Trophoblast cell (in vitro differentiated cells and primary cell): ENCODE data around the gene ZNF765. TPM values are rescaled to one million over a fixed set of nuclear protein-coding genes. Genes with fewer than 3 reads are reported as not detected.
A peak's percentile ranks its signal among the peaks of the same experiment; 100 is the strongest.
"Not testable (repeated sequence)": the region's sequence is repeated elsewhere in the genome, so short reads cannot be mapped to it uniquely, and the experiment has no call there.

Experiments
- DNase-seq, 2 donors: peaks; one replicate each; pipeline ENCODE4 v3.0.0-alpha.2; 2016
- H2AFZ ChIP-seq: 2 replicates; pipeline ENCODE4 v1.6.1; 2013; ENCODE audit warnings: low read length, moderate library complexity, mild to moderate bottlenecking; ENCODE audit not compliant: insufficient read depth, poor library complexity
- H2AK5ac ChIP-seq: 2 replicates; pipeline ENCODE4 v1.6.1; 2013; ENCODE audit warnings: mild to moderate bottlenecking, low read length
- H2BK120ac ChIP-seq: 2 replicates; pipeline ENCODE4 v1.6.1; 2013; ENCODE audit warnings: low read length, mild to moderate bottlenecking, moderate library complexity; ENCODE audit not compliant: insufficient read depth, poor library complexity
- H2BK12ac ChIP-seq: 2 replicates; pipeline ENCODE4 v1.6.1; 2013; ENCODE audit warnings: mild to moderate bottlenecking, low read length, moderate library complexity
- H2BK5ac ChIP-seq: 2 replicates; pipeline ENCODE4 v1.6.1; 2013; ENCODE audit warnings: low read length, low read depth, moderate library complexity, mild to moderate bottlenecking; ENCODE audit not compliant: poor library complexity
- H3K14ac ChIP-seq: 2 replicates; pipeline ENCODE4 v1.6.1; 2013; ENCODE audit warnings: mild to moderate bottlenecking, low read length
- H3K18ac ChIP-seq: 2 replicates; pipeline ENCODE4 v1.6.1; 2013; ENCODE audit warnings: mild to moderate bottlenecking, low read length
- H3K23ac ChIP-seq: 2 replicates; pipeline ENCODE4 v1.6.1; 2013; ENCODE audit warnings: low read length
- H3K27ac ChIP-seq: 2 replicates; pipeline ENCODE4 v1.5.1; 2013; ENCODE audit warnings: low read depth, mild to moderate bottlenecking, inconsistent platforms, low read length, moderate library complexity
- H3K27me3 ChIP-seq: 2 replicates; pipeline ENCODE4 v1.6.1; 2013; ENCODE audit warnings: inconsistent platforms, mild to moderate bottlenecking, low read length, moderate library complexity; ENCODE audit not compliant: insufficient read depth
- H3K36me3 ChIP-seq, 2 experiments: 1 replicate in 1 of 2; 2 replicates in 1 of 2; pipeline ENCODE4 v1.6.1; 2013; ENCODE audit warnings: low read length in 2 of 2, mild to moderate bottlenecking in 2 of 2, moderate library complexity in 1 of 2; ENCODE audit not compliant: insufficient read depth in 2 of 2, control insufficient read depth in 1 of 2
- H3K4ac ChIP-seq: 2 replicates; pipeline ENCODE4 v1.6.1; 2013; ENCODE audit warnings: low read depth, mild to moderate bottlenecking, low read length, moderate library complexity
- H3K4me1 ChIP-seq, 2 experiments: 1 replicate in 1 of 2; 2 replicates in 1 of 2; pipeline ENCODE4 v1.6.1; 2013; ENCODE audit warnings: low read length in 2 of 2, mild to moderate bottlenecking in 2 of 2, moderate library complexity in 1 of 2; ENCODE audit not compliant: insufficient read depth in 2 of 2, control insufficient read depth in 1 of 2
- H3K4me2 ChIP-seq: 2 replicates; pipeline ENCODE4 v1.6.1; 2013; ENCODE audit warnings: inconsistent platforms, mild to moderate bottlenecking, low read length, moderate library complexity
- H3K4me3 ChIP-seq: 2 replicates; pipeline ENCODE4 v1.5.1; 2013; ENCODE audit warnings: mild to moderate bottlenecking, low read depth, low read length, inconsistent platforms
- H3K79me1 ChIP-seq: one replicate; pipeline ENCODE4 v1.6.1; 2013; ENCODE audit warnings: low read length
- H3K79me2 ChIP-seq: 2 replicates; pipeline ENCODE4 v1.6.1; 2013; ENCODE audit warnings: low read length, mild to moderate bottlenecking; ENCODE audit not compliant: control insufficient read depth, insufficient read depth, poor library complexity
- H3K9ac ChIP-seq: 2 replicates; pipeline ENCODE4 v1.6.1; 2013; ENCODE audit warnings: mild to moderate bottlenecking, low read length
- H3K9me3 ChIP-seq: 2 replicates; pipeline ENCODE4 v1.6.1; 2013; ENCODE audit warnings: low read depth, mild to moderate bottlenecking, control low read depth, inconsistent platforms, low read length; ENCODE audit not compliant: insufficient read depth
- H4K12ac ChIP-seq: 2 replicates; pipeline ENCODE4 v1.6.1; 2013; ENCODE audit warnings: low read depth, mild to moderate bottlenecking, low read length, moderate library complexity
- H4K8ac ChIP-seq: 2 replicates; pipeline ENCODE4 v1.6.1; 2013; ENCODE audit warnings: low read depth, mild to moderate bottlenecking, low read length, moderate library complexity
- H4K91ac ChIP-seq: one replicate; pipeline ENCODE4 v1.6.1; 2013; ENCODE audit warnings: low read depth, mild to moderate bottlenecking, low read length, moderate library complexity
- WGBS: extraction: QIAGEN DNeasy Blood & Tissue Kit; methylation state at CpG from one replicate; pipeline ENCODE4 v1.1.7; 2013; ENCODE audit warnings: missing lambda C conversion rate; ENCODE audit not compliant: insufficient read length, insufficient coverage; ENCODE audit errors: extremely low coverage; 5-methylcytosine and 5-hydroxymethylcytosine counted together
- polyA plus RNA-seq: library from polyadenylated mRNA; stranded (reverse); fragments of 200-250 nt; gene quantifications from 2 replicates; pipeline ENCODE4 v1.2.3, GENCODE V29; 2013

ZNF765 gene
- polyA plus RNA-seq = 16.4 and 16.6 TPM in 2 replicates

GRCh38 chr19:53394974-53395839, at the start of gene ZNF765:
Gene ZNF765 (plus strand): TSS chr19:53395149. CDS start chr19:53398016, 2,867 bp downstream.
- H3K4ac ChIP-seq = peak within 1 kb of the TSS; percentile 10
- peak within 1 kb of the TSS; percentile 84 for H3K4me3 ChIP-seq
- H3K27ac ChIP-seq = peak within 1 kb of the TSS; percentile 63
- peak within 1 kb of the TSS; percentile 68 for H4K12ac ChIP-seq
- H2AK5ac ChIP-seq = no peak within 1 kb of the TSS
- H3K18ac ChIP-seq = peak within 1 kb of the TSS; percentile 88
- peak within 1 kb of the TSS; percentile 95 for H3K4me2 ChIP-seq
- no peaks in the 10 kb centered on the region for H3K27me3 ChIP-seq
- peak within 1 kb of the TSS; percentile 86 for H3K9ac ChIP-seq
- H2AFZ ChIP-seq = peak within 1 kb of the TSS; percentile 84
- H3K9me3 ChIP-seq = peaks cover 3% of the 10 kb centered on the region
- no peak within 1 kb of the TSS for H3K23ac ChIP-seq
- H2BK12ac ChIP-seq = peak within 1 kb of the TSS; percentile 11
- DNase-seq = peak; percentile 93 to 98
- peak within 1 kb of the TSS; percentile 25 for H2BK5ac ChIP-seq
- H4K8ac ChIP-seq = peak within 1 kb of the TSS; percentile 86
- peak within 1 kb of the TSS; percentile 79 for H3K14ac ChIP-seq
- H3K79me1 ChIP-seq = peaks cover 8% of the 10 kb centered on the region
- H3K79me2 ChIP-seq = peaks cover 6% of the 10 kb centered on the region
- peak within 1 kb of the TSS; percentile 57 for H2BK120ac ChIP-seq
- peak within 1 kb of the TSS; percentile 54 for H4K91ac ChIP-seq
- H3K36me3 ChIP-seq = peaks cover 12 to 14% of the 10 kb centered on the region in 2 experiments
- peaks cover 3 to 5% of the 10 kb centered on the region in 2 experiments for H3K4me1 ChIP-seq
- no CpG with 5 or more reads among the region's 58 CpGs for WGBS

- no peak for DNase-seq
- no peak overlapping the region for H3K4ac ChIP-seq
- H3K9me3 ChIP-seq = peaks cover 13% of the 10 kb centered on the region
- WGBS = no CpG with 5 or more reads among the region's 1 CpG
- H3K27ac ChIP-seq = no peak overlapping the region
- peaks cover 2 to 24% of the 10 kb centered on the region in 2 experiments for H3K36me3 ChIP-seq
- no peak overlapping the region for H4K91ac ChIP-seq
- no peaks in the 10 kb centered on the region for H3K79me2 ChIP-seq
- no peaks in the 10 kb centered on the region for H3K27me3 ChIP-seq
- H2AFZ ChIP-seq = no peak overlapping the region
- no peaks in the 10 kb centered on the region for H3K79me1 ChIP-seq
- no peak overlapping the region for H3K18ac ChIP-seq
- H3K4me1 ChIP-seq = no peaks in the 10 kb centered on the region
- no peak overlapping the region for H2BK12ac ChIP-seq
- no peak overlapping the region for H4K8ac ChIP-seq
- H3K4me3 ChIP-seq = no peak overlapping the region
- H3K9ac ChIP-seq = no peak overlapping the region
- no peak overlapping the region for H2BK5ac ChIP-seq
- H2AK5ac ChIP-seq = no peak overlapping the region
- no peak overlapping the region for H3K23ac ChIP-seq
- H3K14ac ChIP-seq = no peak overlapping the region
- H2BK120ac ChIP-seq = no peak overlapping the region
- H3K4me2 ChIP-seq = no peak overlapping the region
- H4K12ac ChIP-seq = no peak overlapping the region
Measured at GRCh38 chr19:53355739-53356138, 39.2 kb upstream of the ZNF765 start.

GRCh38 chr19:53357821-53358581, 36.9 kb upstream of the ZNF765 start:
- no peak overlapping the region for H4K12ac ChIP-seq
- no peaks in the 10 kb centered on the region for H3K4me1 ChIP-seq
- no peaks in the 10 kb centered on the region for H3K27me3 ChIP-seq
- no peaks in the 10 kb centered on the region for H3K79me1 ChIP-seq
- no peak overlapping the region for H2AFZ ChIP-seq
- H3K9me3 ChIP-seq = peaks cover 13% of the 10 kb centered on the region
- H2BK5ac ChIP-seq = no peak overlapping the region
- H3K4me3 ChIP-seq = no peak overlapping the region
- no peak overlapping the region for H2BK120ac ChIP-seq
- no peak overlapping the region for H2AK5ac ChIP-seq
- no peak overlapping the region for H3K4ac ChIP-seq
- no peak overlapping the region for H3K18ac ChIP-seq
- H3K9ac ChIP-seq = no peak overlapping the region
- no peak overlapping the region for H3K27ac ChIP-seq
- WGBS = no CpG with 5 or more reads among the region's 35 CpGs
- no peak overlapping the region for H3K14ac ChIP-seq
- no peak for DNase-seq
- H4K8ac ChIP-seq = no peak overlapping the region
- no peak overlapping the region for H3K23ac ChIP-seq
- no peak overlapping the region for H3K4me2 ChIP-seq
- H3K79me2 ChIP-seq = no peaks in the 10 kb centered on the region
- H4K91ac ChIP-seq = no peak overlapping the region
- no peak overlapping the region for H2BK12ac ChIP-seq
- H3K36me3 ChIP-seq = peaks cover 2 to 6% of the 10 kb centered on the region in 2 experiments

- not testable (repeated sequence) for H2AFZ ChIP-seq, H3K4me2 ChIP-seq, H3K9me3 ChIP-seq, H3K18ac ChIP-seq, H3K14ac ChIP-seq, H2AK5ac ChIP-seq, H3K36me3 ChIP-seq, H3K9ac ChIP-seq, H2BK12ac ChIP-seq, H3K4ac ChIP-seq, H3K79me2 ChIP-seq, H3K27me3 ChIP-seq, H2BK5ac ChIP-seq, H3K23ac ChIP-seq, H4K8ac ChIP-seq, DNase-seq, H3K4me3 ChIP-seq, H4K91ac ChIP-seq, H3K79me1 ChIP-seq, H4K12ac ChIP-seq, H3K4me1 ChIP-seq, H2BK120ac ChIP-seq, H3K27ac ChIP-seq
- WGBS = no CpG with 5 or more reads among the region's 10 CpGs
Measured at GRCh38 chr19:53360056-53360455, 34.9 kb upstream of the ZNF765 start.
